ACC112 (cell line): ENCODE data around the gene FUZ.
"Not testable (repeated sequence)": the region's sequence is repeated elsewhere in the genome, so short reads cannot be mapped to it uniquely, and the experiment has no call there.

Experiments used
- H2AFZ ChIP-seq: fragments of 200-600 bp; sonication (generic); one replicate; pipeline ENCODE4 v1.6.0; 2017; ENCODE audit warnings: antibody characterized with exemption, low read length; ENCODE audit not compliant: unreplicated experiment
- H3K27ac ChIP-seq: fragments of 200-600 bp; sonication (generic); 2 replicates; pipeline ENCODE4 v1.5.1; 2014; ENCODE audit warnings: low read depth, mild to moderate bottlenecking, antibody characterized with exemption, low read length, moderate library complexity
- H3K27me3 ChIP-seq: fragments of 200-600 bp; sonication (generic); 2 replicates; pipeline ENCODE4 v1.6.1; 2014; ENCODE audit warnings: mild to moderate bottlenecking, antibody characterized with exemption, low read length, moderate library complexity, mixed read lengths; ENCODE audit not compliant: insufficient read depth
- H3K36me3 ChIP-seq: fragments of 200-600 bp; sonication (generic); 2 replicates; pipeline ENCODE4 v1.6.1; 2016; ENCODE audit warnings: mild to moderate bottlenecking, antibody characterized with exemption, low read length, moderate library complexity, mixed read lengths; ENCODE audit not compliant: insufficient read depth
- H3K4me1 ChIP-seq: fragments of 200-600 bp; sonication (generic); one replicate; pipeline ENCODE4 v1.6.1; 2016; ENCODE audit warnings: low read length, mixed read lengths; ENCODE audit not compliant: insufficient read depth, unreplicated experiment, control insufficient read depth
- H3K4me3 ChIP-seq: fragments of 200-600 bp; sonication (generic); 2 replicates; pipeline ENCODE4 v1.5.1; 2014; ENCODE audit warnings: mild to moderate bottlenecking, low read depth, low read length
- H3K79me2 ChIP-seq: fragments of 200-600 bp; sonication (generic); one replicate; pipeline ENCODE4 v1.6.0; 2016; ENCODE audit warnings: low read length; ENCODE audit not compliant: control insufficient read depth, unreplicated experiment, insufficient read depth

Gene FUZ

GRCh38 chr19:49829200-49829599, 16.1 kb upstream of the FUZ start:
- H2AFZ ChIP-seq, result no peak overlapping the region
- H3K4me3 ChIP-seq, result no peak overlapping the region
- H3K79me2 ChIP-seq, result no peaks in the 10 kb centered on the region
- no peaks in the 10 kb centered on the region for H3K36me3 ChIP-seq
- no peaks in the 10 kb centered on the region for H3K27me3 ChIP-seq
- H3K27ac ChIP-seq, result no peak overlapping the region
- H3K4me1 ChIP-seq, result no peaks in the 10 kb centered on the region

GRCh38 chr19:49827034-49827433, 13.9 kb upstream of the FUZ start:
- Histone ChIP-seq H3K27me3 (no peaks in the 10 kb centered on the region), H3K36me3 (no peaks in the 10 kb centered on the region), H2AFZ (no peak overlapping the region), H3K79me2 (peaks cover 9% of the 10 kb centered on the region), H3K27ac (no peak overlapping the region), H3K4me3 (no peak overlapping the region), H3K4me1 (no peaks in the 10 kb centered on the region)

- H3K79me2 ChIP-seq, result peaks cover 19% of the 10 kb centered on the region
- no peaks in the 10 kb centered on the region for H3K36me3 ChIP-seq
Measured at GRCh38 chr19:49824662-49825061, 11.6 kb upstream of the FUZ start.

GRCh38 chr19:49823472-49823871, 10.4 kb upstream of the FUZ start:
- peaks cover 5% of the 10 kb centered on the region for H3K4me1 ChIP-seq
- no peak overlapping the region for H2AFZ ChIP-seq
- no peak overlapping the region for H3K27ac ChIP-seq
- H3K27me3 ChIP-seq, result no peaks in the 10 kb centered on the region
- H3K79me2 ChIP-seq, result peaks cover 31% of the 10 kb centered on the region
- H3K4me3 ChIP-seq, result no peak overlapping the region
- H3K36me3 ChIP-seq, result no peaks in the 10 kb centered on the region

More at GRCh38 chr19:49824662-49825061, 11.6 kb upstream of the FUZ start:
- Histone ChIP-seq H3K27ac (no peak overlapping the region), H3K27me3 (no peaks in the 10 kb centered on the region), H3K4me3 (no peak overlapping the region), H3K4me1 (no peaks in the 10 kb centered on the region), H2AFZ (no peak overlapping the region)

GRCh38 chr19:49820125-49820524, 7.0 kb upstream of the FUZ start:
- Histone ChIP-seq H3K27me3 (no peaks in the 10 kb centered on the region), H2AFZ (no peak overlapping the region), H3K79me2 (peaks cover 34% of the 10 kb centered on the region), H3K4me1 (peaks cover 5% of the 10 kb centered on the region), H3K4me3 (no peak overlapping the region), H3K27ac (no peak overlapping the region), H3K36me3 (no peaks in the 10 kb centered on the region)

- H3K27ac ChIP-seq, H3K36me3 ChIP-seq, H2AFZ ChIP-seq, H3K4me1 ChIP-seq, H3K27me3 ChIP-seq: not testable (repeated sequence)
- Histone ChIP-seq H3K4me3 (peak overlapping the region; percentile 90), H3K79me2 (peaks cover 34% of the 10 kb centered on the region)
Measured at GRCh38 chr19:49819452-49820115, 6.5 kb upstream of the FUZ start.

- peaks cover 12% of the 10 kb centered on the region for H3K4me1 ChIP-seq
Measured at GRCh38 chr19:49818649-49819370, 5.7 kb upstream of the FUZ start.

GRCh38 chr19:49817964-49818648, 5.0 kb upstream of the FUZ start, which contains the start of gene MED25:
MED25 (plus strand) TSS chr19:49818289; CDS start chr19:49818342, 53 bp downstream.
- Histone ChIP-seq H3K79me2 (peaks cover 27% of the 10 kb centered on the region), H3K27ac (peak within 1 kb of the TSS; percentile 93), H2AFZ (peak within 1 kb of the TSS; percentile 80), H3K36me3 (no peaks in the 10 kb centered on the region), H3K27me3 (no peaks in the 10 kb centered on the region), H3K4me3 (peak within 1 kb of the TSS; percentile 90), H3K4me1 (peaks cover 12% of the 10 kb centered on the region)

More at GRCh38 chr19:49818649-49819370, 5.7 kb upstream of the FUZ start:
- Histone ChIP-seq H3K27me3 (no peaks in the 10 kb centered on the region), H2AFZ (peak overlapping the region; percentile 20), H3K36me3 (no peaks in the 10 kb centered on the region), H3K79me2 (peaks cover 32% of the 10 kb centered on the region), H3K4me3 (peak overlapping the region; percentile 90), H3K27ac (peak overlapping the region; percentile 93)

GRCh38 chr19:49816590-49816989, 3.5 kb upstream of the FUZ start:
- H3K27ac ChIP-seq, result peak overlapping the region; percentile 93
- H3K4me1 ChIP-seq, result peaks cover 16% of the 10 kb centered on the region
- peaks cover 25% of the 10 kb centered on the region for H3K79me2 ChIP-seq
- peak overlapping the region; percentile 90; the same call in 1 of the 2 replicates for H3K4me3 ChIP-seq
- H2AFZ ChIP-seq, result no peak overlapping the region
- no peaks in the 10 kb centered on the region for H3K27me3 ChIP-seq
- H3K36me3 ChIP-seq, result no peaks in the 10 kb centered on the region

- H3K36me3 ChIP-seq, result no peaks in the 10 kb centered on the region
- peaks cover 9% of the 10 kb centered on the region for H3K79me2 ChIP-seq
- peaks cover 12% of the 10 kb centered on the region for H3K4me1 ChIP-seq
- H2AFZ ChIP-seq, result peak overlapping the region; percentile 12
- peak overlapping the region; percentile 96 for H3K27ac ChIP-seq
- H3K27me3 ChIP-seq, result no peaks in the 10 kb centered on the region
- peak overlapping the region; percentile 91 for H3K4me3 ChIP-seq
Measured at GRCh38 chr19:49814010-49814409, 918 bp upstream of the FUZ start.
